ENCODE results near the gene NENF.

- TF ChIP-seq CTCF (conservative IDR thresholded peaks at IDR 0.05) (no peak), EZH2 (IDR thresholded peaks at IDR 0.05; ENCODE audit: low read depth) (no peak)
Observed at GRCh38 chr1:212452323-212453155, 19.8 kb downstream of the NENF start.
